Body of pancreas (tissue), 4 donors: ENCODE measurements around the gene OR2A5.
"Not testable (repeated sequence)": the region's sequence is repeated elsewhere in the genome, so short reads cannot be mapped to it uniquely, and the experiment has no call there.

Experiments
- CTCF ChIP-seq, 7 experiments: fragments of 450-650 bp in 4 of 7; fragments of 200-600 bp in 3 of 7; sonication (generic) in 3 of 7; IDR thresholded peaks; one replicate each; pipeline ENCODE4 v1.5.1; 2016 to 2019; ENCODE audit warnings: antibody characterized with exemption in 7 of 7
- POLR2A ChIP-seq, 3 donors: fragments of 450-650 bp; IDR thresholded peaks; one replicate each; pipeline ENCODE4 v1.6.1; 2016; ENCODE audit warnings: antibody characterized with exemption in 3 of 3, mild to moderate bottlenecking in 2 of 3

GRCh38 chr7:144010821-144011220 is 37.9 kb upstream of the OR2A5 start:
- not testable (repeated sequence) for TF ChIP-seq CTCF, POLR2A (IDR thresholded peaks at IDR 0.05)
